Esophagus squamous epithelium (tissue), 4 donors: Measurements from ENCODE around the gene DNAJB12.

Experiments
- POLR2A ChIP-seq, 4 donors: fragments of 450-650 bp; IDR thresholded peaks; one replicate each; pipeline ENCODE4 v1.6.1; 2017; ENCODE audit warnings: antibody characterized with exemption in 4 of 4, mild to moderate bottlenecking in 4 of 4, moderate library complexity in 3 of 4
- TF ChIP-seq, protein P1 (sequence below), 6 experiments: fragments of 450-650 bp in 4 of 6; fragments of 200-600 bp in 2 of 6; sonication (generic) in 2 of 6; IDR thresholded peaks; one replicate each; pipeline ENCODE4 v1.5.1; 2016 to 2019; ENCODE audit warnings: antibody characterized with exemption in 6 of 6, mild to moderate bottlenecking in 4 of 6, moderate library complexity in 4 of 6

GRCh38 chr10:72323771-72324191 is 30.9 kb downstream of the DNAJB12 start:
- TF ChIP-seq, protein P1, sequence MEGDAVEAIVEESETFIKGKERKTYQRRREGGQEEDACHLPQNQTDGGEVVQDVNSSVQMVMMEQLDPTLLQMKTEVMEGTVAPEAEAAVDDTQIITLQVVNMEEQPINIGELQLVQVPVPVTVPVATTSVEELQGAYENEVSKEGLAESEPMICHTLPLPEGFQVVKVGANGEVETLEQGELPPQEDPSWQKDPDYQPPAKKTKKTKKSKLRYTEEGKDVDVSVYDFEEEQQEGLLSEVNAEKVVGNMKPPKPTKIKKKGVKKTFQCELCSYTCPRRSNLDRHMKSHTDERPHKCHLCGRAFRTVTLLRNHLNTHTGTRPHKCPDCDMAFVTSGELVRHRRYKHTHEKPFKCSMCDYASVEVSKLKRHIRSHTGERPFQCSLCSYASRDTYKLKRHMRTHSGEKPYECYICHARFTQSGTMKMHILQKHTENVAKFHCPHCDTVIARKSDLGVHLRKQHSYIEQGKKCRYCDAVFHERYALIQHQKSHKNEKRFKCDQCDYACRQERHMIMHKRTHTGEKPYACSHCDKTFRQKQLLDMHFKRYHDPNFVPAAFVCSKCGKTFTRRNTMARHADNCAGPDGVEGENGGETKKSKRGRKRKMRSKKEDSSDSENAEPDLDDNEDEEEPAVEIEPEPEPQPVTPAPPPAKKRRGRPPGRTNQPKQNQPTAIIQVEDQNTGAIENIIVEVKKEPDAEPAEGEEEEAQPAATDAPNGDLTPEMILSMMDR (IDR thresholded peaks at IDR 0.05): no peak
- no peak for TF ChIP-seq POLR2A (IDR thresholded peaks at IDR 0.05)
